DOHH2 (cell line): ENCODE measurements around the gene MOV10.

Source experiments
- EZH2phosphoT487 ChIP-seq: fragments of 200-600 bp; sonication (generic); IDR thresholded peaks from 2 replicates; pipeline ENCODE4 v1.6.1; 2017; ENCODE audit warnings: borderline replicate concordance, mild to moderate bottlenecking, antibody characterized with exemption, low read length, moderate library complexity, mixed read lengths
- TF ChIP-seq, protein P1 (sequence below): fragments of 200-600 bp; sonication (generic); IDR thresholded peaks from one replicate; pipeline ENCODE4 v1.5.1; 2014; ENCODE audit warnings: antibody characterized with exemption, mild to moderate bottlenecking, low read depth, low read length; ENCODE audit not compliant: poor library complexity, severe bottlenecking

DNA sequence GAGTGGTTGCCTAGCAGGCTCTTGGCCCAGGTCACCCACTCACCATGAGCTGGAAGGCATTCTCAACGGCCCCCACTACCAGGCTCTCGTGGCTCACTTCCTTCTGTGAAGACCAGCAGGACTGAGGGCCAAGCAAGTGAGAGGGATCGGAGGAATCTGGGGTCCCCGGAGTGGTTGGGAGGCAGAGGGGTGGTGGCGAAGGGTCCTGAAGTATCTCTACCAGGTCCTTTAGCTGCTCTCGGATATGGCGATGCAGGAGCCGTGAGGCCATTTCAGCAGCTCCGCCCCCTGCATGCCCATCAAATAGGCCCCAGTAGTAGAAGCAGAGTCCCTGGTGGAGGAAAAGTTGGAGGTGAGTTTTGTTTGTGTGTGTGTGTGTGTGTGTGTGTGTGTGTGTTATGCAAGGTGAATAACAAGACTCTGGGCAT, 38.3 kb downstream of the MOV10 start:
- TF ChIP-seq, protein P1, sequence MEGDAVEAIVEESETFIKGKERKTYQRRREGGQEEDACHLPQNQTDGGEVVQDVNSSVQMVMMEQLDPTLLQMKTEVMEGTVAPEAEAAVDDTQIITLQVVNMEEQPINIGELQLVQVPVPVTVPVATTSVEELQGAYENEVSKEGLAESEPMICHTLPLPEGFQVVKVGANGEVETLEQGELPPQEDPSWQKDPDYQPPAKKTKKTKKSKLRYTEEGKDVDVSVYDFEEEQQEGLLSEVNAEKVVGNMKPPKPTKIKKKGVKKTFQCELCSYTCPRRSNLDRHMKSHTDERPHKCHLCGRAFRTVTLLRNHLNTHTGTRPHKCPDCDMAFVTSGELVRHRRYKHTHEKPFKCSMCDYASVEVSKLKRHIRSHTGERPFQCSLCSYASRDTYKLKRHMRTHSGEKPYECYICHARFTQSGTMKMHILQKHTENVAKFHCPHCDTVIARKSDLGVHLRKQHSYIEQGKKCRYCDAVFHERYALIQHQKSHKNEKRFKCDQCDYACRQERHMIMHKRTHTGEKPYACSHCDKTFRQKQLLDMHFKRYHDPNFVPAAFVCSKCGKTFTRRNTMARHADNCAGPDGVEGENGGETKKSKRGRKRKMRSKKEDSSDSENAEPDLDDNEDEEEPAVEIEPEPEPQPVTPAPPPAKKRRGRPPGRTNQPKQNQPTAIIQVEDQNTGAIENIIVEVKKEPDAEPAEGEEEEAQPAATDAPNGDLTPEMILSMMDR = no peak
- TF ChIP-seq EZH2phosphoT487 = no peak
